ENCODE measurements around the gene U2AF1L4. TPM values are rescaled to one million over a fixed set of nuclear protein-coding genes. Genes with fewer than 3 reads are reported as not detected.

The U2AF1L4 gene
- total and polyA plus RNA-seq, 2 of the 4 experiments (the other 2 are of a cell fraction) = 6.1 to 15.0 TPM

DNA sequence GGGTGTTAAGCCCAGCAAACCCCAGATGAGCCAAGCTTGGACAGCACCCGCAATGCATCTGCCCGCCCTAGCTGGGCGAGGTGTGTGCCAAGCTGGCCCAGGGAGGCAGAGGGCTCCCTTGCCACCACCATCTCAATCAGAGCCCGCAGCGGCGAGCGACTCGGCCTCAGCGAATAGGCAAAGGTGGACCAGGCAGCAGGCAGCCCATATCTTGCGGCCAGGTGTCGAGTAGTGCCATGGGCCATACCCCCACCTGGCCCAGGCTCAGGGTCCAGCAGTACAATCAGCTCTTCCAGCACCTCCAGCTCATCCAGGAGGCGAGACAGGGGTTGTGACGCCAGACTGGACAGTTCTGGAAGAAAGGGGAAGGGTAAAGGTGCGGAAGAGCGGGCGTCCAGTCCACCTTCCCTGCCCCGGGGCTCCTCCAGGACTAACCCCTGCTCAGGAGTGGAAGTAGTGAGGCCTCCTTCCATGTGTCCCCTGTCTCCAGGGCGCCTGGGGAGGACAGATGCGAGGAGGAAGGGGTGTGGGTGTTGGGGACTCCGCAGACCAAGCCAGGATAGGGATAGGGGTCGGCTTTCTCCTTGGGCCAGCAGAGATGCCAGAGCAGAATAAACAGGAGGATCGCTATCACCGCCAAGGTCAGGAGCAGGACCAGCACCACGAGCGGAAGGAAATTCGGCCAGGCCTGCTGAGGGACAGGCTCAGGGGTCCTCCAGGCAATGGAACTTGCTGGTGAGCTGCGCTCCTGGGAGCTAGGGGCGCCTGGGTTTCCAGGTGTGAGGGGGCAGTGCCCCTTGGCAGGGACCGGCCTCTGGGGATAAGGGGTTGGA, 5.7 kb downstream of the U2AF1L4 start:
- no peak for DNase-seq
- no peak overlapping the region for H3K18ac ChIP-seq (ENCODE audit: low read depth, low read length)
- no peak overlapping the region for H4K5ac ChIP-seq (ENCODE audit: low read depth, low read length)
- no peak overlapping the region for H3K14ac ChIP-seq (replicated peaks; ENCODE audit: low read depth, low read length)
- H3K9me3 ChIP-seq (ENCODE audit: control insufficient read depth, insufficient read depth, low read length) = no peaks in the 10 kb centered on the region
- peak overlapping the region; percentile 3 for H2AK9ac ChIP-seq (replicated peaks; ENCODE audit: low read depth, low read length, poor library complexity)
- peaks cover 39% of the 10 kb centered on the region for H3K36me3 ChIP-seq (ENCODE audit: control insufficient read depth, insufficient read depth, low read length)
- no peak overlapping the region for H4K8ac ChIP-seq (ENCODE audit: low read depth in 2 of 2, low read length in 2 of 2)
- peak overlapping the region; percentile 93 for H2AFZ ChIP-seq (replicated peaks; ENCODE audit: low read length, poor library complexity)
- H3K27ac ChIP-seq (ENCODE audit: insufficient read depth, low read length) = no peak overlapping the region
- no peaks in the 10 kb centered on the region; the same call in 1 of the 2 replicates for H4K20me1 ChIP-seq (ENCODE audit: insufficient read depth, low read length)
- H3K4me3 ChIP-seq (ENCODE audit: insufficient read depth, low read depth, low read length) = no peak overlapping the region
- no peaks in the 10 kb centered on the region for H3K27me3 ChIP-seq (ENCODE audit: control insufficient read depth, insufficient read depth, low read length)
- H2BK20ac ChIP-seq (ENCODE audit: low read depth, low read length) = no peak overlapping the region
- ATAC-seq (ENCODE audit: low read depth) = no peak
- H3K9ac ChIP-seq (ENCODE audit: low read depth, low read length) = no peak overlapping the region
- H3K23ac ChIP-seq (ENCODE audit: low read depth, low read length) = no peak overlapping the region
- no peak overlapping the region for H2BK15ac ChIP-seq (ENCODE audit: low read depth, low read length)
- POLR2A ChIA-PET (ENCODE audit: unreplicated experiment) = no interaction called here
- peaks cover 0 to 18% of the 10 kb centered on the region in 2 experiments; a peak in 2 of 4 replicates for H3K79me1 ChIP-seq (ENCODE audit: low read depth in 1 of 2, low read length in 2 of 2)
- WGBS, 2 experiments (ENCODE audit: extremely low coverage in 2 of 2, insufficient read length in 1 of 2) = 43% methylated on average over 3 of the region's 29 CpGs; no CpG with 5 or more reads in 1 of the 2 experiments
- in situ Hi-C loops (cut with MboI; ENCODE audit: low sequenced_read_pairs) = no loop called here
- H3K4ac ChIP-seq (ENCODE audit: low read depth, low read length) = no peak overlapping the region
- no peak overlapping the region; the same call in 1 of the 2 replicates for H3K4me2 ChIP-seq (ENCODE audit: low read depth, low read length)
- H4K91ac ChIP-seq (ENCODE audit: insufficient read depth, low read depth, low read length) = no peak overlapping the region
- dilution Hi-C loops (cut with HindIII; ENCODE audit: low sequenced_read_pairs, unreplicated experiment) = no loop called here
- intact Hi-C loops (cut with micrococcal nuclease) = no loop called here
- BruUV-seq (replicated peaks) = no TSS peak
- CTCF ChIA-PET = interaction anchor here (1.2 kb wide), 1 partner anchor 9 kb away, joined by 5 read pairs; no protein-coding TSS in a partner anchor
- H3K9me1 ChIP-seq (ENCODE audit: insufficient read depth, low read length) = peaks cover 5% of the 10 kb centered on the region; the same call in 1 of the 2 replicates
- H2BK120ac ChIP-seq (ENCODE audit: low read depth, low read length) = no peak overlapping the region
- no peak overlapping the region for H2BK5ac ChIP-seq (ENCODE audit: low read depth, low read length, poor library complexity, severe bottlenecking)
- no peak for TF ChIP-seq MAZ (IDR thresholded peaks at IDR 0.05; ENCODE audit: borderline replicate concordance, low read depth, low read length)
- no peak overlapping the region for H3K56ac ChIP-seq (ENCODE audit: extremely low read depth, insufficient read depth, low read length)
- 0 out of 2 replicates have a peak, but pooled peaks cover 3% of the 10 kb centered on the region for H3K4me1 ChIP-seq (ENCODE audit: control insufficient read depth, insufficient read depth, low read length)
- no peak overlapping the region for H2AK5ac ChIP-seq (ENCODE audit: low read depth, low read length)
